Fibroblast of skin of left biceps (primary cell): ENCODE data around the gene FAM221B.

Experiments
- DNase-seq, 2 experiments: peaks; one replicate each; pipeline ENCODE4 v3.0.0-alpha.2; 2013; ENCODE audit warnings: low read depth in 2 of 2

Gene FAM221B

DNA sequence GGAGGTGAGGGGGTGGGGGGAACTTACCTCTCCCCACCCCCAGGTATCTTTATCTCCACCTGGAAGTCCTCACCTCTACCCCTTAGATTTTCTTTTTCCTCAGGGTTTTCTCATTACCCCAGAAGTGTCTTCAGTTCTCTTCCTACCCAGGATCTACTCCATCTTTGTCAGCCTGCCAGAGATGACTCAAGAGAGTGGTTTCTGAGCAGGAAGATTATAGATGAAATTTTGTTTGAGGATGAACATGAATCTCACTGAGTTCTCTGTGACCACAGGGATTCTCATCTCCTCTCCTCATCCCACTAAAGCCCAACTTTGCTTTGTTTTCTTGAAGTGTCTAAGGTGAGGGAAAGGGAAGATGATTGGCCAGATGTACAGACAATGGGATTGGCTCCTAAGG lies 8.5 kb downstream of the FAM221B start:
- DNase-seq = peak; percentile 54 to 56

DNA sequence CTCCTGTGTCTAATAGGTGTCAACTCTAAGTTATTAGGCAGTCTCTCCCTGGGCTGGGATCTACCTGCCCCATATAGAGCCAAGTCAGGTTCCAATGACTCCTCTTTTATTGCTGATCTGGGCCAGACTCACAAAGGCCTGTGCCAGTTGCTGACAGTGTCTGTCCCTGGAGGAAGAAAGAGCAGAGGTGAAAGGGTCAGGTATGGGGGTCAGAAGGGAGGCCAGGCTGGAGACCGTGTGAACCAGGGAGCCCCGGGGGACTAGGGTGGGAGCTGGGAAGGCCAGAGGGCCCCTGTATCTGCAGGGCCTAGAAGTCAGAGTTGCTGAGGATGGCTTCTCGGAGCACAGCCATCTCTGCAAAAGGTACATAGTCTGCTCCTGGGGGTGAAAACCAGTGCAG lies 10.2 kb downstream of the FAM221B start:
- no peak for DNase-seq

DNA sequence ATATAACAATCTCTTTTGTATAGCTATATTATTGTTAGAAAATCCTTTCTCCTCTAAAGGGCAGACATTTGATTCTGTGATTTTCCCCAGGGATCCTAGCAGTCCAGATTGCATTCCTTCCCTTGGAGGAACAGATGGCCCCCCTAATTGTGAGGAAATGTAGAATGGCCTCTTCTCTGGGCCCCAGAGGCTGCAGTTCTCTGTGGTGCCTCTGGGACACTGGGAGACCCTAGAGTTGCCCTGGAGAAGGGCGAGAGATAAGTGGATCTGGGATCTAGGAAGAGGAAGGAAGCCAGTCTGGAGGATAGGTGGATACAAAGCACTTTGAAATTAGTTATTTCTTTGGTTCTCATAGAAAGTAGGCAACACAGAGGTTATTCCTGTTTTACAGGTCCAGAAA lies 11.8 kb downstream of the FAM221B start:
- DNase-seq = no peak

DNA sequence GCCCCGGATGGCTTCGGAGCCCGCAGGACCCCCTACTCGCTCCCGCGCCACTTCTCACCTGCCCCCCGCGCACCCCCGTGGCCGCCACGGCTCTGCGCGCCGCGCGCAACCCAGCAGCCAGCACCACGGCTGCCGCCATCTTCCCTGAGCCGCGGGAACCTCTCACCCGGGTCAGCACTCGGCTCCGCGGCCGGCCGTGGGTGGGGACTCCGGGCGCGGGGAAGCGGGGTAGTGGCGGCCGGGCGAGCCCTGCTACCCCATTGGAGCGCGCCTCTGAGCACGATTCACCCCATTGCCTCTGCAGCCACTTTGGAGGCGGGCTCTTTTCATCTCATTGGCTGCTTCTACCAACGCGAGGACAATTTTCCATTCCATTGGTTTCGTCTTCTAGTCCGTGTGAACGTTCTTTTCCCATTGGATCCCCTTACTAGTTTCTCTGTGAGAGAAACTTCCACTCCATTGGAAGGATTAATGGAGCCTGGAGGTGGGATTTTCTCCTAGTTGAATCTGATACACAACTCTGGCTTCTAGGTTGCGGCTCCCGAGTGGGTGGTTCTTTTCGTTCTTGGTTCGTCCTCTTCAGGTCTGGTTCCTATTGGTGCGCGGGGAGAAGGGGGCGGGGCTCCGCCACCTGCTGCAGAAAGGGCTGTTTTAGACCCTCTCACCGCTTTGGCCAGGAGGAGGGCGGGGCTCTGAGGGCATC lies 13.5 kb downstream of the FAM221B start, which contains the start of gene HINT2:
Gene HINT2 (minus strand): TSS at position 202 of the 703 bp plus-strand sequence. CDS start 63 bp downstream, at position 139.
- peak; percentile 98 for DNase-seq

DNA sequence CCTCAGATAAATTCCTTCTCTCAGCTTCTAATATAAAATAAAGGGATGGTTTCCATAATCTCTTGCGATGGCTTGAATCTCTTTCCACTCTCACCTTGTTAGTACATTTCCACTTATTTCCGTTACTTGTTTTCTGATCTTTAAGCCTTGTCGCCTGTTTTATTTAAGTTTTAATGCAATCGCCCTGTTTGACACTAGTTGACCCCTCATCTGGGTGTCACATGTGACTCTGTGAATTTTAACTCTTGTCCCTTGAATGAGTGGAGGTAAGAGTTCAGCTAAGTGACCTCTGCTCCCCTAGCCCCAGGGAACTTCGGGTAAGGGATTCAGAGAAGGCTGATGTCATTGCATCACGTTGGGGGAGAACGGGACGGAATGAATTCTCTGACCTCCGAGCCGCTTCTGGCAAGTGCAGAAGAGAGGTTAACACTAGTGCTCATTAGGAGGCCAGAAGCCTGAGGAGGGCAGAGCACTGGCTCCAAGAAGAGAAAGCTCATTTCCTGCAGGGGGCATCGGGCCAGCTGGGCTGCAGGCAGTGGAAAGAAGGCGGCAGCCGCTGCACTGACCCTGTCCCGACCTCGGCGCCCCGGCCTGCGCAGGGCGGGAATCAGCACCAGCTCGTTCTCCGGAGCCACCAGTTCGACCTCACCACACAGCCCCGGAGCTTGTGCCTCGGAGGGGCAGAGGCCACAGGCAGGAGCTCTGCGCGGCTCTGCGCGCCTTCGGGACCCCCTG lies 14.3 kb downstream of the FAM221B start:
- DNase-seq = no peak

DNA sequence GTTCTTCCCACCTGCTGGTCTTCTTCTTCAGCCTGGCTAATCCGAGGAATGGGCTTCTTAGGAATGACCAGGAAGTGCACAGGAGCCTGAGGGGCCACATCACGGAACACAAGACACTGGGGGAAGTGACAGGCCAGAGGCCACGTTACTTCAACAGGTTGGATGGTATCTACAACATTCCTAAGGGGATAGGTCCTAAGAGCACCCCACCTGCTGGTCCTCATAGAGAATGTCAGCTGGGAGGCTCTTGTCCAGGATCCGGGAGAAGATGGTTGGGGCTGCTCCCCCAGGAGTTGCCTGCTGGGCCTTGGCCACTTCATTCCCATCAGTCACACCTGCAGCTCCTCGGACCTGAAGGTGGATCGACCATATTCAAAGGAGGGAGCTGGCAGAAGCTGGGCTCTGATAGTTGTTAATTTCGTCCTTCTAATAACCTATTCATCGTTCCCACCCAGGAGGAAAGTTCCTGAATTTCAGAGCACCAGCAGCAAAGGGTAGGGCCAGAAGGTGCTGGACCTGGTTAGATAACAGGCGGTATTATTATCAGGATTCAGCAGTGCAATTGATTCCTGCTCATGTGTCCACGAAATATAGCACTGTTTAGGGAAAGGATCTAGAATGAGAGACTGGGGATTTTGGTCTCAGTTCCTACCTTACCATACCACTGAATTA lies 15.0 kb downstream of the FAM221B start:
- DNase-seq = no peak

DNA sequence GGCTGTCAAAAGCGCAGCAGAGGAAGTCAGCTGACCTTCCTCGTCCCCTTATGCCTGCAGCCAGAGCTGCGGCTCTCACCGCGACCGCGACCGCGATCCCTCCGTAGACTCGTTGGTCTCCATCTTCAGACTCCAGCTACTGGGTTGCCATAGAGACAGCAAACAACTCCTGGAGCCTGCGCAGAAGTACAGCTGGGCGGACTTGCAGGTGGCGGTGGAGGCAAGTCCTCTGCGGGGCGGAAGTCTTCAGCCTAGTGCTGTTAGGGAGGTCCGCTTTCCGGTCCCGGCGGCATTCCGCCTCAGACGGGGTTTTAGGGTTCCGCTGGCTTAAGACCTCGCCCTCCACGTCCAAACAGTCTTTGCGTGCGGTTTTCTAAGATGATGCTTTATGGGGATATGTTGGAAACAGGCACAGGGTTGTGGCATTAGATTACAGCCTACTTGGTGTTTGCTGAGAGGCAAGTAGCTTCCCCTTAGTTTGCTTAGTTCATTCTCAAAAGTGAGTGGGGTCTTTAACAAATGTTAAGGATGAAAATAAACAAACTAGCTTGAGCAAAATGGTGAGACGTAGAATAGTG lies 16.4 kb downstream of the FAM221B start, which contains the start of gene SPAG8:
Gene SPAG8 (minus strand): TSS at position 238 of the 578 bp plus-strand sequence. CDS start 115 bp downstream, at position 123.
- DNase-seq = peak; percentile 82

DNA sequence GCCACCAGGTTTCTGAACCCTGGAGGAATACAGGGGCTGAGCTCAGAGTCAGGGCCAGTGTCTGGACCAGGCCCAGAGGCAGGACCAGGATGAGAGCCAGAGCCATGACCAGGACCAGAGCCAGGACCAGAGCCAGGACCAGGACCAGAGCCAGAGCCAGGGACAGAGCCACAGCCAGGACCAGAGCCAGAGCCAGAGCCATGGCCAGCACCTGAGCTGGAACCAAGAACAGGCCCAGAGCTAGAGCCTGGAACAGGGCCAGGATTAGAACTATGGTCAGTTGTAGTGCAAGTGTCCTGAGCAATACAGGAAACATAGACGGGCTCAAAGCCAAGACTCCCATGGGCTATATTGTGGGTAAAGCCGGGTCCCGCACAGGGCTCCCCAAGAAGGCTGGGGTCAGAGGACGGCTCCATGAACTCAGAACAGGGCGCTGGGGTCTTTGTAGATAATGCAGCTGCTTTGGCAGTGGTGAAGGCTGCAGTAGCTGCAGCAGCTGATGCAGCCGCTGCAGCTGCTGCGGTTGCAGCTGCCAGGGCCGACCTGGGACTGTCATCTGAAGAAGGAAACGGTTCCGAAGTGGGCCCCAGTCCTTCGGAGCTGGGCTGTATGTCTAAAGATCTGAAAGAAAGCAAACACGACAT lies 17.0 kb downstream of the FAM221B start:
- DNase-seq = no peak

DNA sequence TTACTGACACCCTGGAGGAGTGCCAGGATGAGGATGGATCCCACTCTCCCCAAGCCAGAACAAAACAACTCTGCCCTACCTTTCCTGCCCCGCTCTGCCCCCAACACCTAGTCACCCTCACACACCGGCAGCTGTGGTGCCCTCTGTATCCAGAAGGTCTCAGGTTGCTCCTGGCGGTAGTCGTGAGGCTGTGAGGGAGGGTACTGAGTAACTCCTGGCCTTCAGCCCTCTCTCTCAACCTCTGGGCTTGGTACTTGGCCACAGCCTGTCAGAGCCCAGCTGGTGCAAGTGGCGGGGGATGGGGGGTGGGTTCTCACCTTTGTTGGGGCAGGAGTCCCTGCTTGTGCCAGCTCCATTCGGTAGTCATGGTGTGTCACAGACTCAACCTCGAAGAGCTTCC lies 18.4 kb downstream of the FAM221B start:
- no peak for DNase-seq

DNA sequence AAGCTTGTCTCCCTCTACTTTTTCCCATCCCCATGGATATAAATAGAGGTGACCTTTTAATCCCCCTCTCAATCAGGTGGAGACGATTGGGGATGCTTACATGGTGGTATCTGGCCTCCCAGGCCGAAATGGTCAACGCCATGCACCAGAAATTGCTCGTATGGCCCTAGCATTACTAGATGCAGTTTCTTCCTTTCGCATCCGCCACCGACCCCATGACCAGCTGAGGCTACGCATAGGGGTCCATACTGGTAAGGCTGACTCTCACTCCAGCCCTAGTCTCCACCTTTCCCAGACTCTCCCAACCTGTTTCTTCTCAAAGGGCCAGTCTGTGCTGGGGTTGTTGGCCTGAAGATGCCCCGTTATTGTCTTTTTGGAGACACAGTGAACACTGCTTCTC lies 20.1 kb downstream of the FAM221B start:
- no peak for DNase-seq

DNA sequence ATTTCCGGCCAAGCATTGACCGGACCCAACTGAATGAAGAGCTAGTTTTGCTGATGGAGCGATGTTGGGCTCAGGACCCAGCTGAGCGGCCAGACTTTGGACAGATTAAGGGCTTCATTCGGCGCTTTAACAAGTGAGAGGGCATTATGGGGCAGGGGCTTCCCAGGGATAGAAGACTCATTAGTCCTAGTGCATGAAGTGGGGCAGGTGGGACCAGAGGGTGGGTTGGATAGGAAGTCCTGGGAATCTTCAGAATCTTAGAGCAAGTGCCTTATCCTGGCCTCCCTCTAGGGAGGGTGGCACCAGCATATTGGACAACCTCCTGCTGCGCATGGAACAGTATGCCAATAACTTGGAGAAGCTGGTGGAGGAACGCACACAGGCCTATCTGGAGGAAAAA lies 22.4 kb downstream of the FAM221B start:
- no peak for DNase-seq

DNA sequence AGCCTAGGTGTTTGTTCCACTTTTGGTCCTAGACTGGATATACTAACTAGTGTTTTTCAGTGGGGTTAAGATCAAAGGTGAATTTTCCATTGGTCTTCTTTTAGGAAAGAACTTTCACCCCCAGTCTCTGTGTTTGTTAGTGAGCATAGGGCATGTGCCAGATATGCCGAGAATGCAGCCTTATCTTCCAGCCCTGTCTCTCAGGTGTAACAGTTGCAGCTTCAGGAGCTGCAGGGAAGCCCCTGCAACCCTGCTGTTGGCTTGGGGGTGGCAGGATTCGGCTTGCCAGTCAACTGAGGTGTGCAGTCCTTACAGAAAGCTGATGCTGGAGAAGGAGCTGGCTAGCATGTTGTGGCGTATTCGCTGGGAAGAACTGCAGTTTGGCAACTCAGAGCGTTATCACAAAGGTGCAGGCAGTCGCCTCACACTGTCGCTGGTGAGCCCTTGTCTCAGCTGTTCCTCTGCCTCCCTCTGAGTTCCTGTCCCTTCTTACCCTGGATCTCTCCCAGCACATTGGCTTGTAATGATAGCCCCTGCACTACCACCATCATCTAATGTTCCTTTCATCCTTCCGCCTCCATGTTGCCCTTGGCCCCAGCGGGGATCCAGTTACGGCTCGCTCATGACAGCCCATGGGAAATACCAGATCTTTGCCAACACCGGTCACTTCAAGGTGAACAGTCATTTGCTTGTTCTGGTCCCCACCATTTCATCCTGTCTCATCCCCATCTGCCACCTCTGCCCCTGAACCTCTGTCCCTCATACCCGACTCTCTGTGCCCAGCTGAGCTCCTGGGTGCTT lies 27.0 kb downstream of the FAM221B start:
- no peak for DNase-seq

DNA sequence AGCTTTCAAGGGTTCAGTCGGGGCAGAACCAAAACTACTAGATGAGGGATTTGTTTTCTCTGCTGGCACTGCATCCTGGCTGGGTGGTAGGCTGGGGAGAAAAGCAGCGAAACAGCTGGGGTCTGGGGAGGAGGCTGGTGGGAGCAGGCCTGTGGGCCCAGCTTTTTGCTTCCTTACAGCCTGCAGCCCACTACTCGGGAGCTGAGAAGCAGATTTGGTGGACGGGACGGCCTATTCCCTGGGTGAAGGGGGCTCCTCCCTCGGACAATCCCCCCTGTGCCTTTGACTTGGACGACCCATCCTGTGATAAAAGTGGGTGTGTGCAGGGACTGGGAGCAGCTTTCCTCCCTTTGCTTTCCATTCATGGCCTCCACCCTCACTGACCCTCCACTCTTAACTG lies 28.0 kb downstream of the FAM221B start:
- DNase-seq = no peak

DNA sequence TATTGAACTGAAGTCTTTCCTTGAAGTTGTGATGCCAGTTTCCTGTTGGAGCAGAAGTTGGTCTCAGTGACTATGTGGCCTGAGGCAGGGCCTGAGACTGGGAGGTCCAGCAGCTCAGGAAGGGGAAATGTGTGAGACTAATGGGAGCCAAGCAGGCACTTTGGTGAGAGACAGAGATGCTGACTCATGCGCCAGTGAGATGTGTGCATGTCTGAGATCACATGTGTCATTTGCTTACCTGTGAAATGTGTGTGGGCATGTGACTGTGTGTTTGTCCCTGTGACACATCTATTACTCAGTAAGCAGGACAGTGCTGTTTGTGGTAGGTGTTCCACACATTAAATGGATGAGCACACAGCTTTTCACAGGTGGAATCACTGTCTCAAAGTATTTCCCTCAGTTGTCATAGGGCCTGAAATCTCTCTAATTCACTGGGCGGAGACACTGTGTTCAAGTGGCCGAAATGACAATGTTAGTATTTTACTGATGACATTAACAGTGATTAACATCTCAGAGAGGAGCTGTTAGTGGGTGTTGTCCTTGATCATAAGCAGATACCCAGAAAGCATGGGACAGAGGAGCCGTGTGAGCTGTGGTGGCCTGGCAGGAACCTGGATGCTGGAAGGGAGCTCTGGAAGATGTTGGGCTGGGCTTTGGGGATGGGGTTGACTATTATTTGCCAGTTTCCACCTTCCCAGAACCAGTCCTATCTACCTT lies 29.7 kb downstream of the FAM221B start:
- DNase-seq = no peak

DNA sequence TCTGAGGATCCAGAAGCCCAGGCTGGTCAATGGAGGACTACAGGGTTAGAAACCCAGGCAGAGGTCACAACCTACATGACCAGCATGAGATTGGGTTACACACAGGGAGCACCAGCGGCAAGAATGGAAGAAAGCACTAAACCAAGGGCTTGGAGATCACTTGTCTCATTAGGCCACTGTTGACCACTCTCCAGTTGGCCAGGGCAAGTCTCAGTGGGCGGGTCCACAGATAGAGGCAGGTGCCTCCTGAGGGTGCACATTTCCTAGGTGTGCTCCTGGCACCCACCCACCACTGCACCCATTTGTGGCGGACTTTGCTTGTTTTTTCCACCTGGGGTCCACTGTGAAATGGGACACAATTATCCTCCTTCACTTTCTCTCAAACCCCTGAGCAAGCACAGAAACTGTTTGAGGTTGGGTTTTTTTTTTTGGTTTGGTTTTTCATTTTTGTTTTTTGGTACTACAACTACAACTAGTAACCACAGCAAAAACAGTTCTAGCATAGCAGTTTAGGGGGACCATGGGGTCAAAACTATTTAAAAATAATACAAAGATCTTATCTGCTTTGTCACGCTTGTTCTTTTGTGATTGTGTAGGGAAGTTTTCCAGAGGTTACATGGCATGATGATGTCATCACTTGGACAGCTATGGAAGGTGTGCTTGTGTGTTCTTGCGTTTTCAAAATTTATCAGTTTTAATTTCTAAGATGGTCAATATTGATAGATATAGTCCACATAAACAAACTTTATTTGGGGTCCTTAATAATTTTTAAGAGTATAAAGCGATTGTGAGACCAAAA lies 31.0 kb downstream of the FAM221B start:
- DNase-seq = no peak

DNA sequence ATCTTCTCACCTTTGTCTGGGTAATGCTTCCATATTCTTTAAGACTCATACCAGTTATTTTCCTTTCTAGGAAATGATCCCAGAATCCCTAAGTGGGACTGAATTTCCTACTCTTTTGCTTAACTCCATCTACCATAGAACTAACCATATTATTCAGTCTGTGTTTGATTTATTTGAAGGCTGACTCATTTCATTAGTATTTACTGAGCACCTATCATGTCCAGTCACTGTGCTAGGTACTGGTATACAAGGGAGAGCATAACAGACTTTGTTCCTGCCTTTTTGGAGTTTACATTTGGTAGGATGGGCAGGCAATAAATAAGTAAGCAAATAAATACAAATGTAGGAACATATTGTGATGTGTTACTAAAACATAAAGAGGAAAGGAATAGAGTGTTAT lies 32.8 kb downstream of the FAM221B start:
- DNase-seq = no peak

DNA sequence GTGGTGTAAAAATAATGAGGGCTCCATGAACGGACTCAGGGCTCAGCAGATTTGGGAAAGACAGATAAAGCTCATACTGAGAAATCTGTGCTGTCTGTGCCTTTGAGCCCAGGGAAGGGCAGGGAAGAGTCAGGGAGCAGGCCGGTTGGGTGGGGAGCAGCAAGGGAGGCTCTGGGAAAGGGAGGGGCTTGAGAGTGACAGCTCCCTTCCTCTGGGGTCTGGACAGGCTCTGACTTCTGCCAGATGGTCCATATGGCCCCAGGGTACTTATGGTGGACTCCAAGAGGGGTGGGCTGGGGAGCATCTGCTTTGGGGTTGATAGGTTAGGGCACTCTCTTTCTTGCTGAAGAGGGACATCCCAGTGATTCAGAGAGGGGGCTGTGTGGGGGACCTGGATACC lies 35.1 kb downstream of the FAM221B start:
- no peak for DNase-seq

DNA sequence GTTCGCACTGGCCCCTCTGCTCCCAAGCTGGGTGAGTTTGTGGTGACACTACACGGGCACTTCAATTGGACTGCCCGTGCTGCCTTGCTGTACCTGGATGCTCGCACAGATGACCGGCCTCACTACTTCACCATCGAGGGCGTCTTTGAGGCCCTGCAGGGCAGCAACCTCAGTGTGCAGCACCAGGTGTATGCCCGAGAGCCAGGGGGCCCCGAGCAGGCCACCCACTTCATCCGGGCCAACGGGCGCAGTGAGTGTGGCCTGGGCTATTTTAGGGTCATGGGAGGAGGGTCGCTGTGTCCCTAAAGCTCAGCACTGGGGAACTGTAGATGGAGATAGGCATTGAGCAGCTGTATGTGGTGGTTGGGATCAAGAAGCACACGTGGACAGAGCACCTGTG lies 35.7 kb downstream of the FAM221B start:
- DNase-seq = no peak

DNA sequence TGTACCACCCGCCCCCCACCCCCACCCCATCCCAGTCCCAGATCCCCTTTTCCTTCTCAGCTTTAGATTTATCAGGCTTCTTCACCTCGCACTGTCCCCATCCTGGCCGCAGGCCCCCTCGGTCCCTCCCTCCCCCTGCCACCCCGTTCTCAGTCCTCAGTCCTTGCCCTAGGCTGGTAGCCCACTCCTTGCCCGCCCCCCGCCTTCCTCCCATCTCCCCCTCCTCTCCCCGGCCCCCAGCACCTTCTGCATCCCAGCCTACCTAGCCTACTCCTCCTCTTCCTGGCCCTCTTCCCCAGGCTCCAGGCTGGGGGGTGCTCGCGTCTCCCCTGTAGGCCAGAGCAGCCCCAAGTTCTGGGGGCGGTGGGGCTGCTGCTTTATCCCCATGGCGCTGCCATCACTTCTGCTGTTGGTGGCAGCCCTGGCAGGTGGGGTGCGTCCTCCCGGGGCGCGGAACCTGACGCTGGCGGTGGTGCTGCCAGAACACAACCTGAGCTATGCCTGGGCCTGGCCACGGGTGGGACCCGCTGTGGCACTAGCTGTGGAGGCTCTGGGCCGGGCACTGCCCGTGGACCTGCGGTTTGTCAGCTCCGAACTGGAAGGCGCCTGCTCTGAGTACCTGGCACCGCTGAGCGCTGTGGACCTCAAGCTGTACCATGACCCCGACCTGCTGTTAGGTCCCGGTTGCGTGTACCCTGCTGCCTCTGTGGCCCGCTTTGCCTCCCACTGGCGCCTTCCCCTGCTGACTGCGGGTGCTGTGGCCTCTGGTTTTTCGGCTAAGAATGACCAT lies 36.3 kb downstream of the FAM221B start:
- DNase-seq = no peak
